C4-2B (cell line): ENCODE data around the gene IRF3.

ENCODE experiments used
- ZFX ChIP-seq: fragments of 450-650 bp; IDR thresholded peaks from 2 replicates; pipeline ENCODE4 v1.6.1; 2017
- TF ChIP-seq, protein P1 (sequence below): fragments of 450-650 bp; conservative IDR thresholded peaks from 2 replicates; pipeline ENCODE4 v1.5.1; 2017; ENCODE audit warnings: mild to moderate bottlenecking

DNA sequence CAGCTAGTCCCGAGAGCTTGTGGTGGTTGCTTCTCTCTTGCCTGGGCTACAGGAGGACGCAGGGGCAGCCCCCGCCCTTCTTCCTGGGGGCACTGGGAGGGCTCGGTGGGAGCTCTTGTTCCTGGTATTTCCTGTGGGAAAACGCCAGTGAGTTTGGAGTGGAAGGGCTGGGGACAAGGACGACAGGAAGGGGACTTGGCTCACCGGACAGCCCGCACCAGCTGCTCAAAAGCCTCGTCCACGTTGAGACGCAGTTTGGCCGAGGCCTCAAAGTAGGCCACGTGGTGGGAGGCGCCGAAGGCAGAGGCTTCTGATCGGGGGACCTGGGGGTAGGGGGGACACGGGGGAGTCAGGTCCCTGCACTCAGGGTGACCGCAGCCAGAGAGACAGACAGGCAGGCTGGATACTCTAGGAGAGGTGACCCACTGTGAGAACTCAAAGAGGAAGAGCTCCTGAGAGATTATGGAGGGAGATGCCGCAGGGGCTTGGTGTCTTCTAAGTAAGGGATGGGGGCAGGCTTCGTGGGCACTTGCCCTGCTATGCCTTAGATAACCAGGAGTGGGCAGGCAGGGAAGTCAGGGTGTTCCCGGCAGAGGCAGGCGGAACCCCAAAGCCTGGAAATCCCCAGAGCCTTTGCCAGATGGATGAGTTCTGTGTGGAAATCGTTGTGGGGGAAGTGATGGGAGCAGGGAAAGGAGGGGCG lies 30.0 kb downstream of the IRF3 start:
- TF ChIP-seq, protein P1, sequence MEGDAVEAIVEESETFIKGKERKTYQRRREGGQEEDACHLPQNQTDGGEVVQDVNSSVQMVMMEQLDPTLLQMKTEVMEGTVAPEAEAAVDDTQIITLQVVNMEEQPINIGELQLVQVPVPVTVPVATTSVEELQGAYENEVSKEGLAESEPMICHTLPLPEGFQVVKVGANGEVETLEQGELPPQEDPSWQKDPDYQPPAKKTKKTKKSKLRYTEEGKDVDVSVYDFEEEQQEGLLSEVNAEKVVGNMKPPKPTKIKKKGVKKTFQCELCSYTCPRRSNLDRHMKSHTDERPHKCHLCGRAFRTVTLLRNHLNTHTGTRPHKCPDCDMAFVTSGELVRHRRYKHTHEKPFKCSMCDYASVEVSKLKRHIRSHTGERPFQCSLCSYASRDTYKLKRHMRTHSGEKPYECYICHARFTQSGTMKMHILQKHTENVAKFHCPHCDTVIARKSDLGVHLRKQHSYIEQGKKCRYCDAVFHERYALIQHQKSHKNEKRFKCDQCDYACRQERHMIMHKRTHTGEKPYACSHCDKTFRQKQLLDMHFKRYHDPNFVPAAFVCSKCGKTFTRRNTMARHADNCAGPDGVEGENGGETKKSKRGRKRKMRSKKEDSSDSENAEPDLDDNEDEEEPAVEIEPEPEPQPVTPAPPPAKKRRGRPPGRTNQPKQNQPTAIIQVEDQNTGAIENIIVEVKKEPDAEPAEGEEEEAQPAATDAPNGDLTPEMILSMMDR: no peak
- TF ChIP-seq ZFX: no peak
